Activated effector memory CD4-positive, alpha-beta T cell treated with anti-CD3 and anti-CD28 coated beads, Interleukin-2, amount 50 U/mL, for 16 hours (primary cell): ENCODE results near the gene SLC17A7.

ENCODE experiments used
- DNase-seq: peaks from one replicate; pipeline ENCODE4 v3.0.0-alpha.2; 2020

SLC17A7 gene

DNA sequence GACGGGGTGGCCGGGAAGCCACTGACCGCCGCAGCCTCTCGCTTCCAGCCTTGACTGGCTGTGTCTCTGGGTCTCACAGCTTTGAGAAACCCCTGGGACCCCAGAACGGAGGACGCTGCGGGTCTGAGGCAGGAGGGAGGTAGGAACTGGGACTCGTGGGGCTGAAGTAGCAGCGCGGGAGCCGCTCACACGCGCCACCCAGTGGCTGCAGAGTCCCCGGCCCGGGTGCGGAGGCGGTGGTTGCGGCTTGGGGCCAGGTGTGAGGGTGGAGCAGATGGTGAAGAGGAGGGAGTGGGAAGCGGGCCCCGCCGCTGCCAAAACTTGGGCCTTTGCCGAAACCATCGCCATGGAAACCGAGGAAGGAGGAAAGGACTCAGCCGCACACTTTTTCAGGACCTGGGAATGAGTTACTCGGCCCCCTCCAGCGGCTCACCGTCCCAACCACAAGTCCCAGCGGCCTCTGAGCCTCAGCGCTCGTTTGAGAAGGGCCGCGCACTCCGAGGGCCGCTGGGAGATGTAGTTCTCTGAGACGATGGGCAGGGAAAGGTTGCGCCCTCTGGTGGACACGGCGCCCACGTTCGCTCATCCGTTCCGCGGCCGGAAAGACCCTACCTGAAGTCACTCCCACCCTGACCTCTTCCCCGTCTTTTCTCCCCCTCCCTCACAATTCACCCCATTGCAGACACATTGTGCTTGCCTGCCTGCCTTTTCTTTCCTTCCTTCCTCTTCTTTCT, 2.2 kb upstream of the SLC17A7 start:
- peak; percentile 97 for DNase-seq

DNA sequence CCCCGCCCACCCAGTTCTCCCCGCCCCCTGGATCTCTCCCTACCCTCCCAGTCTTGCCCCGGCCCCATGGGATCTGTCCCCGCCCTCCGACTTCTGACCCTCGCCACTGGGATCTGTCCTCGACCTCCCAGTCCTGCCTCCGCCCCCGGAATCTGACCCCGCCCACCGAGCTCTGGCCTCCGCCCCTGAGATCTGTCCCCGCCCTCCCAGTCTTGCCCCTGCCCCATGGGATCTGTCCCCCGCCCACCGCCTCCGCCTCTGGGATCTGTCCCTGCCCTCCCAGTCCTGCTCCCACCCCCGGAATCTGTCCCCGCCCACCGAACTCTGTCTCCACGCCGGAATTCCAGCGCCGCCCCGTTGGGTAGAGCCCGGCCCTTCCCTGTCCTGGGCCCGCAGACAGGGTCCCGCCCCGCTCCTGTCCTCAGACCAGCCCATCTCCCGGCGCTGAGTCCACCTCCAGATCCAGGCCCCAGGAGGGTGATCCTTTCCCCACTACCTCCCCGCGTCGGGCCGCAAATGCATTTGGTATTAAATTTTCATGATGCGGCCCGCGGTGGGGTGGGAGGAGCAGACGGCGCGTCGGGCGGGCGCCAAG, 1.5 kb upstream of the SLC17A7 start:
- peak; percentile 87 for DNase-seq

DNA sequence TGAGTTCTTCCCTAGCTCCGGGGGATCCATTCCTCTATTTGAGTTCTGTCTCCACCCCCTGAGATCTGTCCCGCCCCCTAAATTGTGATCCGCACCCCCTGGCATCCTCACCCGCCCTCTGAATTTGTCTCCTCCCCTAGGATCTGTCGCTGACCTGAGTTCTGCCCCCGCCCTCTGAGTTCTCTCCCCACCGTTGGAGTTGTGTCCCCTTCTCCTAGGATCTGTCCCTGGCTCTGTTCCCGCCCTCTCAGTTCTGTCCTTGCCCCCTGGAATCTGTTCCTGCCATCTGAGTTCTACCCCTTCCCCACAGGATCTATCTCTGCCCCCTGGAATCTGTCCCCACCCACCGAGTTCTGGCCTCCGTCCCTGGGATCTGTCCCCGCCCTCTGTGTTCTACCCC, 1.0 kb upstream of the SLC17A7 start:
- no peak for DNase-seq

DNA sequence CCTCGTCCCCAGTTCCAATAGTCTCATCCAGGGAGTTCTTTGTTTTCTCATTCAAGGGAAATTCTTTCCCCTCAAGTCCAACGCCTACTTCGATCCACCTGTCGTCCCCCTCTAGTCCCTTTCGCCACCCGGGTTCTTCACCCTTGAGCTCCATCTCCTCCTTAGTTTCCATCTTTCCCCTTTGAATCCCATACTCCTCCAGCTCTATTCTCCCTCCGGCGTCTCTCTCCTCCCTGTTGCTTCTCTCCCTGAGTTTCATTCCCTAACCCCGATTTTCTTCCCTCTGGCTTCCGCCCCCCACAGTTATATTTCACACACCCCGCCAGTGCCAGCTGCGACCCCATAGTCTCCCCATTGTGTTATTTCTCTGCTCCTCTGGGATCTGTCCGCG, 628 bp upstream of the SLC17A7 start:
- no peak for DNase-seq

DNA sequence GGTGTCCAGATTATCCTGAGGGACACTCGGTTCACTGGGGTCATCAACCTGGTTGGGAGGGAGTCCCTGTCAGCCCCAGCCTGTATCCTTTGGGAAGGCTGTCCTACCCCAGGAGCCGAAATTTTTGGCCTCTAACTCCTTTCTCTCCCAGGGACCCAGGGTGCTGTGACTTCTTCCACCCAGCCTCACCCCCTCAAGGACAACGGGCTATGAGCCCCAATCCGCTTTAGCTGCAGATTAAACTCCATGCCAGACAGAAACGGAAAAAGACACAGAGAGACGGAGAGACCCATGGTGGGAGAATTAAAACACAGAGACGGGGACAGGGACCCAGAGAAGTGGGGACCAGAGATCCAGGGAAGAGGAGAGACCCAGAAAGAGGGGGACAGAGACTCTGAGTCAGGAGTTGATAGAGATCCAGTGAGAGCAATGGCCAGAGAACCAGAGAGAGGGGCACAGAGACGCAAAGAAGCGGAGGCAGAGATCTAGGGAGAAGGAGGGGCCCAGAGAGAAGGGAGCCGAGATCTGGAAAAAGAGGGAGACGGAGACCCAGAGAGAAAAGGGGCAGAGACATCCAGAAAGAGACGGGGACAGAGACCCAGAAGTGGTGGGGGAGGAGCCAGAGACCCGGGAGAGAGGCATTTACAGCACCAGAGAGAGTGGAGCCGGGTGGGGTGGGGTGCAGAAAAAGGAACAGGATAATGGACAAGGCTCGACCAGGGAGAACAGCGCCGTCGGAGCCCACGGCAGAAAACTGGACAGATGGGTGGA, 703 bp downstream of the SLC17A7 start:
- DNase-seq, result no peak

DNA sequence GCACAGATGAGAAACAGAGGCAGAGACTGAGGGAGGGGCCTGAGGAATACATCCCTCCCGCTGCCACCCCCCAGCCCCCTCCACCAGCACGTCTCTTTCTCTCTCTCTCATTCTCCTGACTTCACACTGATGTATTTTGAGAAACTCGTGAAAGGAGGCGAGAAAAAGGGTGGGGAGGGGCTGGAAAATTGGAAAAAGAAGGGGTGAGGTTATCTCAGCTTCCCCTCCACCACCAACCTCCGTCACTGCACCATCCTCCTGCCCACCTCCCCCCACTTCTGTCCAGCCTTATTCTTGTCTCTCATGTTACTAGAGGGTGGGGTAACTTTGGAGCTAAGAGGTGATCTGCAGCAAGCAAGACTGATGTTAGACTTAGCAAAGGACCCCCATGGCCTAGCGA, 1.5 kb downstream of the SLC17A7 start:
- DNase-seq, result no peak

DNA sequence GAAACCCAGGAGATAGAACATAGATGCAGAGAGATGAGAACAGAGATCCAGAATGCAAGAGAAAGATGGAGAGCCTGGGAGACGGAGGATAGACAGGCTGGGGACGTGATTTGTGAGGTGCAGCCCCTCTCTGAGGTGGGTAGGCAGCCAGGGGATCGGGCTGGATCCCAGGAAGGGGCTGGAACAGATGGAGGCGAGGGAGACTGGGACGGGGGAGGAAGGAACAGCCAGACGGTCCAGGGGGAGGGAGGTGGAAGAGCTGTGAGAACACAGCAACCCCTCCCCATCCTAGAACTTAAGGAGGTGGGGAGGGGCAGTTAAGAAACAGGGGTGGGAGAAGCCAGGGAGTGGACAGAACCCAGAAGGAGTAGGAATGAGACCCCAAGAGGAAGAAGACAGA, 3.1 kb downstream of the SLC17A7 start:
- no peak for DNase-seq

DNA sequence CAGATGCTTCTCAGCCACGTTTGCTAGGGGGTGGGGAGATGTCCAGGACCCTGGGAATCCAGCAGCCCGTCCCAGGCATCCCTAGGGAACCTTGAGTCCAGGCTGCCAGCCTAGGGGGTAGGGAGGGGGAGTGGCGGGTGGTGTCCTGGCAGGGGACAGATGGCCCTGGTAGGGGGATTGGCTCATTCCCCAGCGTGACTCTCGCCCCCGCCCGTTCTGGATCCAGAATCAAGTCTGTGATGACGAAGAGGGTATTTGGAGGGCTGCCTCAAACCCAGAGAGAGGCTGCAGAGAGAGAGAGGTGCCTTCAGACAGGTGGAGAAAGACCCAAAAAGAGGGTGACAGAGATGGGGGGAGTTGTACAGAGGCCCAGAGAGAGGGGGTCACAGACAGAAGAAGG, 4.1 kb downstream of the SLC17A7 start:
- no peak for DNase-seq

DNA sequence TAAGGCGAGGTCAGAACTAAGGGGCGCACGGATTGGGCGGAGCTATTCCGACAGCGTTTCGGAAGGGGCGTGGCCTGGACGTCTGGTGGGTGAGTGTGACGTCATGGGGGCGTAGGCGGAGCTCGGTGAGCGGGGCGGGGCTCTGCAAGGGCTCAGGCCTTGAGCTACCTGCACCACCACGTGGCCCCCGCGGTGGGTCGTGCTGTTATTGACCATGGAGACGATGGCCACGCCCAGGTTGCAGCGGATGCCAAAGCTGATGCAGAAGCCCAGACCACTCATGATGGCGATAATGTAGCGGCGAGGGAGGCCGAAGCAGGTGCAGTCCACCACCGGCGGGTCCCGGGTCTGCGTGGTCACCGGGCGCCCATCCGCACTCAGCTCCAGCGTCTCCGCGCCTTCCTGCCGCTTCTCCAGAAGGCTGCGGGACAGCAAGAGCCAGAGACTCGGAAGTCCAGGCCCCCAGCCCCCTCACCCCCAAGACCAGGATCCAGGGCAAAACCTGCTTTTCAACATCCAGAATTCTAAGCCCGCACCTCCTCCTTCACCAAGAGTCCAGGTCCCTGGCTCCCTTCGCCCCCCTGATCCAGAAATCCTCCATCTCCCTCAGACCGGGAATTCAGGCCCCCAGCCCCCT, 4.8 kb downstream of the SLC17A7 start:
- peak; percentile 81 for DNase-seq

DNA sequence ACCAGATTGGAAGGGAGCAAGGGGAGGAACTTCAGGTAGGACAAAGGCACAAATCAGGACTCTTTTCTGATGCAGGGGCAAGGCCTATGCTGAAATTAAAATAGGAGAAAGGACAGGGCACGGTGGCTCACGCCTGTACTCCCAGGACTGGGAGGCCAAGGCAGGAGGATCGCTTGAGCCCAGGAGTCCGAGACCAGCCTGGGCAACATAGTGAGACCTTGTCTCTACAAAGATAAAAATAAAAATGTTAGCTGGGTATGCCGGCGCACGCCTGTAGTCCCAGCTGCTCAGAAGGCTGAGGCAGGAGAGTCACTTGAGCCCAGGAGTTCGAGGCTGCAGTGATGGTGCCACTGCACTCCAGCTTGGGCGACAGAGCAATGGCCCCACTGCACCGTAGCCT, 5.7 kb downstream of the SLC17A7 start:
- DNase-seq, result no peak

DNA sequence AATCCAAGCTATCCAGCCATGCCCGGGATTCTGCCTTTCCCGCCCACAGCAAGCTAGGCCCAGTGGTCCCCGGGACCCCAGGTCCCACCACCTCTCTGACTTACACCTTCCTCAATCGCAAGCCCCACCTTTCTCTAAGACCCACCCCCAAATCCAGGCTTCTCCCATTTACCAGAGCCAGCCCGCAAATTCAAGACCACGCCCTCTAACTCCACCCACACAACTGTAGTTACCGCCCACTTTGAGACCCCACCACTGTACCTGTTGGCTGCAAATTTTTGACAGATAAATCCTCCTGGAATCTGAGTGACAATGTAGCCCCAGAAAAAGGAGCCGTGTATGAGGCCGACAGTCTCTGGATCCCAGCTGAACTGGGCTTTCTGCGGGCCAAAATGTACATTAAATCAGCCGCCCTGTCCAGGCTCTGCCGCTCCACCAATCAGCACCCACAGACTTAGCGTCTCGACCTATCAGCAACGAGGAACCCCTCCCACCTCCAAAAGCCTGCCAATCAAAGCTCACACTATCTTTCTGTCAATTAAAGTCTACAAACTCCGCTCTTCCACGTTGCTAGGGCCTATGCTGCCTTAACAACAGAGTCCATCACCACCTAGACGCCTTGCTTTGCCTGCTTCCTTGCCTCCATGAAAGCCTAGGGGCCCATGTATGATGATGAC, 6.3 kb downstream of the SLC17A7 start:
- no peak for DNase-seq

DNA sequence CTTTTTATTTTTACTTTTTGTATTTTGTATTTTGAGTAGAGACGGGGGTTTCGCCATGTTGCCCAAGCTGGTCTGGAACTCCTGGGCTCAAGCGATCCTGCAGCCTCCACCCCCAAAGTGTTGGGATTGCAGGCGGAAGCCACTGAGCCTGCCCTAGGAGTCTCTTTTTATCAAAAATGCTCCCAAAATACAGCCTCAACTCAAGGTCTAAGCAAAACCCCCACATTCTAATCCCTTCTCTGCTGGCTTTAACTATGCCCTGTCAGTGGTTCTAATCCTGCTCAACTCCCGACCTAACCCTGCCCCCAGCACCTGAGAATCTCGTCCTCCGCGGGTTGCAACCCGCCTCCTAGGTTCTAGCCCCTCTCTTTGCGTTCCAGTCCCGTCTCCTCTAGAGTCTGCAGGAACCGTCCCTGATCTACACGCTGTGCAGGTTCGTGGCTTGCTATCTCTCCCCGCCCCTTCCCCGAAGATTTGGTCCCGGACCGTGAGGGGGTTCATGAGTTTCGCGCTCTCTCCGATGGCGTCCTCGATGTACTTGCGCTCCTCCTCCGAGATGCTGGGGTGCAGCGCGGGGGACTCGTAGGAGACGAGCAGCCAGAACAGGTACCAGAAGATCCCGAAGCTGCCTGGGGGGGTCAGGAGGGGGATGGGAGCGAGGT, 8.0 kb downstream of the SLC17A7 start:
- DNase-seq, result no peak

DNA sequence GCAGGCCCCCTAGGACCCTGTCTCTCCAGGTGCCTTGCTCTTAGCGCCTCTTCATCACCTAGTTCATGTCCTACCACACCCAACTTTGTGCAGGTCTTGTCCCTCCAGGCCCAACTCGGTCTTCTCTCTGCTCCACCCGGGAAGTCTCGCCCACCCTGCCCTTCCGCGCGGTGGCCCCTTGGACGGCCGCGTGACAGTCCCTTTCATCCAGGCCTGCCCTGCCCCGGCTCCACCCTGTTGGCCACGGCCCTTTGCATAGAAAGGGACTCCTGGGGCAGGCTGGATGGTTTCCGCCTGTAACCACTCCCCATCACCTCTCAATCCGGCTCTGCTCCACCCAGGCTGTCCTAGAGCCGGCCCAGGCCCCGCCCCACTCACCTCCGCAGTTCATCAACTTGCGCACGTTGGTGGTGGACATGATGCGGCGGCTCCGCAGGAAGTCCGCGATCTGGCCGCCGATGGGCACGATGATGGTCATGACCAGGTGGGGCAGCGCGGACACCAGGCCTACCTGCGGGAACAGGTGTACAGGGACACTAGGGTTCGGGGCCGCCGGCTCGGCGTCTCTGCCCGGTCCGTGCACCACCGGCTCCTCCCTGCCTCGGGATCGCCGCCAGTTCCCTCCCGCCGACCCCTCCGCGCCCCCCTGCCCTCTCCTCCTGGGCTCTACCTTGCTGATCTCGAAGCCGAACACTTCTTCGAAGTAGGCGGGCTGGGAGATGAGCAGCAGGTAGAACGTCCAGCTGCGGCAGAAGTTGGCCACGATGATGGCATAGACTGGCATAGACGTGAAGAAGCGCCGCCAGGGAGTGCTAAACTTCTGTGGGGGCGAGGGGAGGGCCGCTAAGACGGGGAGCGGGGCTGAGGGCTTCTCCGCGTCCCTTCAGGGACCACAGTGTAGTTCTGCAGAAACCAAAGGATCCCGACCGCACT, 8.9 kb downstream of the SLC17A7 start:
- DNase-seq, result peak; percentile 73

DNA sequence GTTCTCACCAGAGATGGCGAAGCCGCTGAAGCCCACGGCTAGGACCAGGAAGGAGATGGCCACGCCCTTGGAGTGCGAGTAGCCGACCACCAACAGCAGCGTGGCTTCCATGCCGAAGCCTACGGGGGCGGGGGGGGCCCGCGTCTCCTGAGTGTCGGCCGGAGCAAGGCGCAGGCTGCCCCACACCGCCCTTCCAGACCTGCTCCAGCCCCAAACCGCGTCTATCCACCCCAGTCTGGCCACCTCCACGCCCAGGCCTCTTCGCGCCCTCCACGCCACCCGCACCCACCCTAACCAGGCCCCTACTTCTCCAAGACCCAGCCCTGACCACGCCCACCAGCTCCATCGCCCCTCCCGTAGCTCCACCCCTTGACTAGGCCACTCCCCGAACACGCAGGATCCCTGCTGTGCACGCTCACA, 10.0 kb downstream of the SLC17A7 start:
- no peak for DNase-seq

DNA sequence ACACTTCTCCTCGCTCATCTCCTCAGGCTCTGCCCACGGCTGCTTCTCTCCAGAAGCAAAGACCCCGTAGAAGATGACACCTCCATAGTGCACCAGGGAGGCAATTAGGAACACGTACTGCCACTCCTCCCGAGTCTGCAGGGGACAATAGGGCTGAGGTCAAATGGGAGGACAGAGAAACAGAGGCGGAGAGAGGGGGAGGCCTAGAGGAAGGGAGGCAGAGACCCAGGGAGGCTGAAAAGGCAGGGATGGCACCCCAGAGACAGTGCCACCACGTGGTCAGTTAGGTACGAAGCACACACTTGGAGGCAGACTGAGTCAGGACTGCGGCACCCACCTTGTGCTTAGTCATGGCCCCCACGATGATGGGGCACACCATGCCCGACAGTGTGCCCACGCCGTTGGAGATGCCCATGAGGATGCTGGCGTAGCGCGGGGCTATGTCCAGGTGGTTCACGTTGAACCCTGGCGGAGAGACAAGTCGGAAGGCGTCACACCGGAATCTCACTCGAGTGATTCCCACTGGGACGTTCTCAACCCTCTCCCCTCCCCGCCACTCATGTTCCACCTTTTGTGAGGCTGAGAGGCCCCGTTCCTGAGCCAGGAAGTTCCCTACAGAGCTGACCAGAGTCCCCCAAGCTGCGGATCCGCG, 10.5 kb downstream of the SLC17A7 start:
- no peak for DNase-seq

DNA sequence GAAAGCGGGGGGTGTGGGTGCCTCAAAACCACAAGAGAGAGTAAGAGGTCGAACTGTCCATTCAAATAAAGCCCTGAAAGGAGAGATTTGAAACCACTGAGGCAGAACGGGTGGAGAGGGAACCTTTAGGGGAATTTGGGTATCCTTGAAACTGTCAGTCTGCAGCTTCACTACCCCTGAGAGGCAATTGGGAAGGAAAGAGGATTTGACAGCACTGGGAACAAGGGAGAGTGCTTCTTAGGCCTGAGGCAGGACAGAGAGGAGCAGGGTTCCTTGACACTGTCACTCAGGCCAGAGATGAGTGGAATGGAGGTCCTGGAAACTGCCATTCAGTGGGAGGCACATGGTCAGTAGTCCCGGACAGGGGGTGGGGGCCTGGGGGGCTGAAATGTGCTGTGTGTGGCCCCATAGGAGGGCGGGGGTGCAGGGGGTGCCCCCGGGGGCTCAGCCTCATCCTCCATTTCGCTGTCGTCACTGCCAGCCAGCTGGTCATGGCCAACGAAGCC, 11.1 kb downstream of the SLC17A7 start:
- no peak for DNase-seq

DNA sequence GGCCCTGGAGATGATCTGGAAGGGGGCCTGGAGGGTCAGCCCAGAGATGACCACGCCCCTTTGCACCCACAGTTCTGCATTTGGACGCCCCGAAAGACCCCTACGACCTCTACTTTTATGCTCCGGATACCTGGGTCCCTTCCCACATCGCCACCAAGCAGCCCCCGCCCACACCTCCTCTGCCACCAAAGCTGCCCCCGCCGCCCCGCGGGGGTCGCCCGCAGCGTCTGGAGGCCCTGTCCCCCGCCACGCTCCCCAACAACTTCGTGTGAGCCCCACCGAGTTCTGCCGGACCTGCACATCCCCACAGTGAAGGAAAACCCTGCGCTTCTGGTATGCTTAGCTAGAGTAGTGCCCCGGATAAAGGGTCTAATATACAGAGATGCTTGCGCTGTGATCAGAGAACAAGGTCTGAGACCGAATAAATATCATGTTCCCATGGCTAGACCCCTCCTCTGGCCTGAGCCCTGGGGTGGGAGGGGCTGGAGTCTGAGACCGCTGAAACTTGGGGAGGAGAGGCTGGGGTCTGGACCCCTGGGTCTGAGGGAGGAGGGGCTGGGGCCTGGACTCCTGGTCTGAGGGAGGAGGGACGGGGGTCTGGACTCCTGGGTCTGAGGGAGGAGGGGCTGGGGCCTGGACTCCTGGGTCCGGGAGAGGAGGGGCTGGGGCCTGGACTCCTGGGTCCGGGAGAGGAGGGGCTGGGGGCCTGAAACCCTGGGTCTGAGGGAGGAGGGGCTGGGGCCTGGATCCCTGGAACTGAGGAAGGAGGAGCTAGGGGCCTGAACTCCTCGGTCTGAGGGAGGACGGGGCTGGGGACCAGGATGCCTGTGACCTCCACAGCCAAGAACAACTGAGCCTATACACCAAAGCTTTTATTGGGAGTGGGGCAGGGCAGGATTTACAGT, 12.5 kb downstream of the SLC17A7 start:
- DNase-seq, result no peak

DNA sequence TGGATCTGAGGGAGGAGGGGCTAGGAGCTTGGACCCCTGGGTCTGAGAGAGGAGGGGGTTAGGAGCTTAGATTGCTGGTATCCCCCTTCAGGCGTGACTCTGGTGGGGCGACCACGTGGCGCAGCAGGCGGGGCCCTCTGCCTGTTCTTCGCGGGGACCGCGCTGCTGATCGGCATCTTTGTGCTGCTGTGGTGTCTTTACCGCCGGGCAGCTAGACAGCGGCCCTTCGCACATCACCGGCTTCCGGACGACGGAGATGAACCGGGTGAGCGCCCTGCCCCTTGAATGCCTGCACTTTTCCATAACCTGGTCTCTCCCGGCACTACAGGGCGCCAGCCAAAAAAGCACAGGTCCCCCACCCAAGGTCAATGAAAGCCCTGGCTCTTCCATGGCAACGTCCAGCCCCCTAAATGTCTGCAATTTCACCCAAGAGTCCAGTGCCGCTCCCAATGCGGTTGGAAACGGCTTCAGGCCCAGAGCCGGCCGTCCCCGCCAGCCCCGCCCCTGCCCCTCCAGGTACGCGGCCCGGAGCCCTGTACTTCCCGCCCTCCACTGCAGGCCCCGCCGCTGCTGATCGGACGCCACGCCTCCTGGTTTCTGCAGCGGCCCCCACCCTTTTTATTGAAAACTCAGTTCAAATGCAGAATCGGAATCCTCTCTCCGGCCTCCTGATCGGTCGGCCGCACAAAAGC, 13.3 kb downstream of the SLC17A7 start:
- peak; percentile 75 for DNase-seq

DNA sequence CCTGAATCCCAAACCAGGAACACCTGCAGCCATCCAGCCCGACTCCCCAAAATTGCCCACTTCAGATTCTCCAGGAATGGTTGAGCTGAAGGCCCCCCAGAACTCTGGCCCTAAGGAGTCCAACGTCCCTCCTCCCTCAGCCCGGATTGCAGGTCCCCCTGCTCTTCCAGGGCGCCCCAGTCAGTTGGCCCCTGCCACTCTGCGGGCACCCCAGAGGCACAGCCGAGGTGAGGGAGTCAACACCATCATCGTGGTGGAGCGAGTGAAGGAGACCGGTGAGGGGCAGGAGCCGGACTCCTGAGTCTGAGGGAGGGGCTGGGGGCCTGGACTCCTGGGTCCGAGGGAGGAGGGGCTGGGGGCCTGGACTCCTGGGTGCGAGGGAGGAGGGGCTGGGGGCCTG, 14.0 kb downstream of the SLC17A7 start:
- DNase-seq, result no peak
